HG03442 (cell line): ENCODE measurements around the gene TMEM181.

ENCODE experiments used
- ATAC-seq: cut with Tn5 transposase; IDR thresholded peaks from one replicate; pipeline ENCODE4 v1.9.1; 2021; ENCODE audit warnings: mild to moderate bottlenecking, moderate library complexity; ENCODE audit not compliant: unreplicated experiment

Gene TMEM181

GRCh38 chr6:158561938-158562337 lies 2.0 kb downstream of the TMEM181 start:
- ATAC-seq: no peak

- ATAC-seq: no peak
These were observed 4.6 kb downstream of the TMEM181 start for GRCh38 chr6:158564243-158565121.

GRCh38 chr6:158565122-158565429 lies 5.2 kb downstream of the TMEM181 start:
- ATAC-seq: no peak

GRCh38 chr6:158565482-158566040 lies 5.7 kb downstream of the TMEM181 start:
- ATAC-seq: no peak

- ATAC-seq: no peak
These were observed 6.4 kb downstream of the TMEM181 start for GRCh38 chr6:158566207-158566818.

GRCh38 chr6:158567152-158567551 lies 7.3 kb downstream of the TMEM181 start:
- ATAC-seq: no peak

GRCh38 chr6:158567871-158568401 lies 8.0 kb downstream of the TMEM181 start:
- ATAC-seq: no peak

GRCh38 chr6:158568549-158568948 lies 8.7 kb downstream of the TMEM181 start:
- ATAC-seq: no peak

GRCh38 chr6:158569036-158569435 lies 9.1 kb downstream of the TMEM181 start:
- no peak for ATAC-seq

GRCh38 chr6:158570681-158570962 lies 10.7 kb downstream of the TMEM181 start:
- no peak for ATAC-seq

- no peak for ATAC-seq
These were observed 12.1 kb downstream of the TMEM181 start for GRCh38 chr6:158571826-158572652.

- ATAC-seq: no peak
These were observed 13.0 kb downstream of the TMEM181 start for GRCh38 chr6:158572653-158573541.

- no peak for ATAC-seq
These were observed 13.6 kb downstream of the TMEM181 start for GRCh38 chr6:158573542-158573931.

- no peak for ATAC-seq
These were observed 14.9 kb downstream of the TMEM181 start for GRCh38 chr6:158574800-158575199.

GRCh38 chr6:158575550-158575949 lies 15.7 kb downstream of the TMEM181 start:
- no peak for ATAC-seq

GRCh38 chr6:158584236-158584651 lies 24.4 kb downstream of the TMEM181 start:
- no peak for ATAC-seq

GRCh38 chr6:158586652-158587051 lies 26.8 kb downstream of the TMEM181 start:
- ATAC-seq: no peak

- no peak for ATAC-seq
These were observed 29.5 kb downstream of the TMEM181 start for GRCh38 chr6:158589366-158589765.

GRCh38 chr6:158591134-158591809 lies 31.4 kb downstream of the TMEM181 start:
- no peak for ATAC-seq

- no peak for ATAC-seq
These were observed 31.9 kb downstream of the TMEM181 start for GRCh38 chr6:158591810-158592209.
